Mesenchymal stem cell (in vitro differentiated cells and primary cell): ENCODE data around the gene NIM1K.
A peak's percentile ranks its signal among the peaks of the same experiment; 100 is the strongest.

Experiments
- DNase-seq: peaks from one replicate; pipeline ENCODE4 v3.0.0-alpha.2; 2013
- H2AFZ ChIP-seq: one replicate; pipeline ENCODE4 v1.6.1; 2013; ENCODE audit warnings: low read depth, mild to moderate bottlenecking, control low read depth, inconsistent platforms, low read length, moderate library complexity
- H2AK5ac ChIP-seq: 2 replicates; pipeline ENCODE4 v1.6.1; 2013; ENCODE audit warnings: low read length, moderate library complexity, mild to moderate bottlenecking, inconsistent platforms; ENCODE audit not compliant: severe bottlenecking
- H2BK120ac ChIP-seq: one replicate; pipeline ENCODE4 v1.6.1; 2013; ENCODE audit warnings: low read depth, mild to moderate bottlenecking, inconsistent platforms, low read length, moderate library complexity
- H2BK12ac ChIP-seq, 2 experiments: one replicate each; pipeline ENCODE4 v1.6.1; 2013; ENCODE audit warnings: inconsistent platforms in 2 of 2, low read length in 2 of 2, mild to moderate bottlenecking in 2 of 2, moderate library complexity in 2 of 2, control low read depth in 1 of 2
- H2BK15ac ChIP-seq: one replicate; pipeline ENCODE4 v1.6.1; 2013; ENCODE audit warnings: mild to moderate bottlenecking, low read depth, inconsistent platforms; ENCODE audit not compliant: poor library complexity, severe bottlenecking
- H2BK5ac ChIP-seq: 2 replicates; pipeline ENCODE4 v1.6.1; 2013; ENCODE audit warnings: low read depth, mild to moderate bottlenecking, low read length, control low read depth, inconsistent platforms; ENCODE audit not compliant: poor library complexity, severe bottlenecking
- H3K14ac ChIP-seq, 2 experiments: one replicate each; pipeline ENCODE4 v1.6.1; 2013; ENCODE audit warnings: inconsistent platforms in 2 of 2, low read length in 2 of 2, control low read depth in 1 of 2, mild to moderate bottlenecking in 1 of 2, moderate library complexity in 1 of 2
- H3K18ac ChIP-seq, 2 experiments: one replicate each; pipeline ENCODE4 v1.6.1; 2013; ENCODE audit warnings: inconsistent platforms in 2 of 2, low read length in 2 of 2, control low read depth in 1 of 2, low read depth in 1 of 2, mild to moderate bottlenecking in 1 of 2
- H3K23ac ChIP-seq, 2 experiments: one replicate each; pipeline ENCODE4 v1.6.1; 2013; ENCODE audit warnings: inconsistent platforms in 2 of 2, low read length in 2 of 2, mild to moderate bottlenecking in 2 of 2, moderate library complexity in 2 of 2, control low read depth in 1 of 2
- H3K27ac ChIP-seq: 2 replicates; pipeline ENCODE4 v1.5.1; 2013; ENCODE audit warnings: mild to moderate bottlenecking, moderate library complexity, low read length, control low read depth, inconsistent platforms; ENCODE audit not compliant: poor library complexity, severe bottlenecking
- H3K27me3 ChIP-seq, 2 experiments: 2 replicates each; pipeline versions ENCODE4 v1.6.1 to v1.7.0; 2013; ENCODE audit warnings: low read length in 2 of 2, mild to moderate bottlenecking in 2 of 2, moderate library complexity in 2 of 2, control low read depth in 1 of 2, inconsistent platforms in 1 of 2; ENCODE audit not compliant: control insufficient read depth in 1 of 2, insufficient read depth in 1 of 2
- H3K36me3 ChIP-seq, 2 experiments: 2 replicates each; pipeline versions ENCODE4 v1.6.1 to v1.7.0; 2013; ENCODE audit warnings: low read length in 2 of 2, control low read depth in 1 of 2, inconsistent platforms in 1 of 2, low read depth in 1 of 2, mild to moderate bottlenecking in 1 of 2; ENCODE audit not compliant: insufficient read depth in 2 of 2, control insufficient read depth in 1 of 2
- H3K4ac ChIP-seq, 2 experiments: one replicate each; pipeline ENCODE4 v1.6.1; 2013; ENCODE audit warnings: inconsistent platforms in 2 of 2, low read length in 2 of 2, mild to moderate bottlenecking in 2 of 2, moderate library complexity in 2 of 2, control low read depth in 1 of 2, low read depth in 1 of 2
- H3K4me1 ChIP-seq: 2 replicates; pipeline ENCODE4 v1.6.1; 2013; ENCODE audit warnings: low read depth, low read length, control low read depth; ENCODE audit not compliant: control insufficient read depth, insufficient read depth
- H3K4me2 ChIP-seq: 2 replicates; pipeline ENCODE4 v1.6.1; 2013; ENCODE audit warnings: low read length, mild to moderate bottlenecking, inconsistent platforms; ENCODE audit not compliant: poor library complexity, severe bottlenecking
- H3K4me3 ChIP-seq, 2 experiments: 2 replicates each; pipeline versions ENCODE4 v1.5.1 to v1.7.0; 2013; ENCODE audit warnings: low read length in 2 of 2, mild to moderate bottlenecking in 2 of 2, control low read depth in 1 of 2, low read depth in 1 of 2; ENCODE audit not compliant: insufficient read depth in 1 of 2
- H3K79me1 ChIP-seq: replicated peaks from 2 replicates; pipeline ENCODE4 v1.6.1; 2013; ENCODE audit warnings: mild to moderate bottlenecking, control low read depth, low read length, inconsistent platforms; ENCODE audit not compliant: poor library complexity, severe bottlenecking
- H3K9ac ChIP-seq: 2 replicates; pipeline ENCODE4 v1.7.0; 2013; ENCODE audit warnings: mild to moderate bottlenecking, low read length, moderate library complexity
- H3K9me3 ChIP-seq: 2 replicates; pipeline ENCODE4 v1.7.0; 2013; ENCODE audit warnings: mild to moderate bottlenecking, low read length; ENCODE audit not compliant: control insufficient read depth
- H4K8ac ChIP-seq: one replicate; pipeline ENCODE4 v1.6.1; 2013; ENCODE audit warnings: inconsistent platforms, mild to moderate bottlenecking, low read length, moderate library complexity
- H4K91ac ChIP-seq: one replicate; pipeline ENCODE4 v1.6.1; 2013; ENCODE audit warnings: mild to moderate bottlenecking, low read length, inconsistent platforms
- WGBS: methylation state at CpG from one replicate; pipeline ENCODE4 v1.1.7; 2013; ENCODE audit warnings: mixed read lengths; 5-methylcytosine and 5-hydroxymethylcytosine counted together

NIM1K gene

DNA sequence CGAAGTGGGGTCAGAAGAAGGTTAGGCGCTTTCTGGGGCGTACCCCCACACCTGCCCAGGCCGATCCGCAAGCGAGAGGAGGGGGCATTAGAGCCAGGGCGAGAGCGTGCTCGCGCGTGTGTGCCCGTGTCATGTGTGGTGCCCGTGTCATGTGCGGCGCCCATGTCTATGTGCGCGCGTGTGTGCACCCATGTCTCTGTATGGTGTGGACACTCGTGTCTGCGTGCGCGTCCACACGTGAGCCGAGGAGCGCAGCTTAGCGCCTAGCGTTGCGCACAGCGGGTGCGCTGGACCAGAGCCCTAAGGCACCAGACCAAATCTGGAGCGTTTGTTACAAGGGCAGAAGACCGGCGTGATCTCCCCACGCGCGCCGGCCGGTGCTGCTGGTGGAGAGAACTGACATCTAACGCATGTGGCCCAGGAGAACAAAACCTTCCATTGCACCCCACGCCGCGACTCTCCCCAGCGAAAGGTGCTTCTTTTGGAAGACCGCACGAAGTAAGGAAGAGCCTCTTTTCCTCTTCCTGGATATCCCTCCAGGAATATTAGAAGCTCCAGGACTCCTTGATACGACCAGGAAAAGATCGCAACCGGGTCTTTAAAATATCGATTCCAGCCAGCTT, 644 bp downstream of the NIM1K start:
- Histone ChIP-seq H2BK120ac (no peak overlapping the region), H3K4me1 (peaks cover 21% of the 10 kb centered on the region), H2BK15ac (no peak overlapping the region), H4K91ac (no peak overlapping the region), H3K14ac (peak overlapping the region in 1 of 2 experiments; percentile 68), H2BK5ac (no peak overlapping the region), H3K9me3 (no peaks in the 10 kb centered on the region), H3K4me3 (peak overlapping the region; percentile 45 to 84), H3K4me2 (peak overlapping the region; percentile 91), H3K9ac (peak overlapping the region; percentile 87), H2BK12ac (no peak overlapping the region), H3K4ac (no peak overlapping the region), H2AK5ac (no peak overlapping the region), H3K18ac (peak overlapping the region in 1 of 2 experiments; percentile 46), H4K8ac (no peak overlapping the region), H3K23ac (peak overlapping the region in 1 of 2 experiments; percentile 97), H3K27me3 (no peaks in the 10 kb centered on the region), H3K36me3 (no peaks in the 10 kb centered on the region), H3K79me1 (no peaks in the 10 kb centered on the region), H2AFZ (peak overlapping the region; percentile 60), H3K27ac (no peak overlapping the region)
- WGBS: 3% methylated on average over 49 of the region's 49 CpGs
- DNase-seq: peak; percentile 40

DNA sequence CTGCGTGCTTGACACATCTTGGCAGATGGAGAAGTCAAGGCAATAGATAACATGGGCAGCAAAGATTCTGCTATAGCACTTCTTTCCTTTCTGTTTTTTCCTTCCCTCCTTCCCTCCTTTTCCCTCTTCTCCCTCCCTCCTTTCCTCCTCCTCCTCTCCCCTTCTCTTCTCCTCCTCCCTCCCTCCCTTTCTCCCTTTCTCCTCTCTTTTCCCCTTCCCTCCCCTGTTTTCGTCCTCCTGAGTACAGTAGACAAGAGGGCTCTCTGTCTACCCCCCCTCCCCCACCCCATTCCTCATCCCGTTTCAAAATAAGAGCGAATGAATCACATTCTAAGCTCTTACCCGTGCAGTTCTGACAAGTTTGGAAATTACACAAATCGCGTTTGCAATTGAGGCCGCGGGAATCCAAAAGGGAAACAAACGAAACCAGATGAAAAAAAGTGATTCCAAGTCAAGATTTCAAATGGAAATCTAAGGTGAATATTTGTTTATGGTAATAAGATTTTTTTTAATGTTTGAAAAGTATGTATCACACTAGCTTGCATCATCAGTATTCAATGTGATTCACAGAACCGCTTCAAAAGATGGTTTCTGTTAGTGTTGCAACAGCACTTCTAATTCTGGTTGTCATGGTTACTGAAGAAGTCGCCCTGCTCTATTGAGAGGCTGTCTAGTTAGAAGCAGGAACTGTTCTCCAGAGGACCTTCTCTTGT, 1.3 kb downstream of the NIM1K start:
- peak overlapping the region in 1 of 2 experiments; percentile 84 for H3K4me3 ChIP-seq
- peak overlapping the region; percentile 87 for H3K9ac ChIP-seq
- no peaks in the 10 kb centered on the region for H3K79me1 ChIP-seq
- H3K9me3 ChIP-seq: no peaks in the 10 kb centered on the region
- no peak overlapping the region for H2BK120ac ChIP-seq
- WGBS: under 1% methylated on average over 12 of the region's 12 CpGs
- H3K14ac ChIP-seq: no peak overlapping the region
- DNase-seq: peak; percentile 96
- no peak overlapping the region for H4K91ac ChIP-seq
- no peak overlapping the region for H3K23ac ChIP-seq
- no peak overlapping the region for H2BK12ac ChIP-seq
- no peak overlapping the region for H2AK5ac ChIP-seq
- no peaks in the 10 kb centered on the region for H3K27me3 ChIP-seq
- no peaks in the 10 kb centered on the region for H3K36me3 ChIP-seq
- H3K4ac ChIP-seq: no peak overlapping the region
- H2BK5ac ChIP-seq: no peak overlapping the region
- peaks cover 21% of the 10 kb centered on the region for H3K4me1 ChIP-seq
- H3K27ac ChIP-seq: no peak overlapping the region
- no peak overlapping the region for H2AFZ ChIP-seq
- peak overlapping the region; percentile 91 for H3K4me2 ChIP-seq
- no peak overlapping the region for H2BK15ac ChIP-seq
- H3K18ac ChIP-seq: peak overlapping the region in 1 of 2 experiments; percentile 21
- H4K8ac ChIP-seq: no peak overlapping the region

DNA sequence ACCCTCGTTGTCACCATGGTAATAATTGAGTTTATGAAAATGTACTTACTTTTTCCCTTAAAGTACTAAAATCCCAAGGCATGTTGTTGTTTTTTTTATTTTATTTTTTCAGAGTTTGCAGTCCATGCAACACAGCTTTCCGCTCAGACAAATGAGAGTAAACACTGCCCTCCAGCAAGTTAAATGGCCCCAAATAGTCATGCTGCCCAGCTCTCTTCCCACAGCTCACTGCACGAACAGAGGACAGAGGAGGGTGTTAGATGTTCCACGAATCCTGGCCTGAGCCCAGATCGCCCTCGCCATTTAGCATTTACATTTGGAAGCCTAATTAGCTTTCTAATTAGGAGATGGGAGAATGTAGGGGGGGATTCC, 1.9 kb downstream of the NIM1K start:
- H2AFZ ChIP-seq: no peak overlapping the region
- peak overlapping the region in 1 of 2 experiments; percentile 84 for H3K4me3 ChIP-seq
- H3K4me1 ChIP-seq: peaks cover 21% of the 10 kb centered on the region
- H3K9me3 ChIP-seq: no peaks in the 10 kb centered on the region
- H3K18ac ChIP-seq: no peak overlapping the region
- no peak overlapping the region for H4K8ac ChIP-seq
- H2BK5ac ChIP-seq: no peak overlapping the region
- H3K9ac ChIP-seq: peak overlapping the region; percentile 87
- no peak overlapping the region for H2BK15ac ChIP-seq
- no peak overlapping the region for H3K27ac ChIP-seq
- no peak overlapping the region for H2BK12ac ChIP-seq
- no peak overlapping the region for H3K14ac ChIP-seq
- H4K91ac ChIP-seq: no peak overlapping the region
- H3K4ac ChIP-seq: no peak overlapping the region
- H3K4me2 ChIP-seq: peak overlapping the region; percentile 33
- no peak overlapping the region for H2AK5ac ChIP-seq
- H3K36me3 ChIP-seq: no peaks in the 10 kb centered on the region
- H2BK120ac ChIP-seq: no peak overlapping the region
- WGBS: 33% methylated on average over 5 of the region's 6 CpGs
- H3K79me1 ChIP-seq: no peaks in the 10 kb centered on the region
- no peak overlapping the region for H3K23ac ChIP-seq
- DNase-seq: no peak
- H3K27me3 ChIP-seq: no peaks in the 10 kb centered on the region

DNA sequence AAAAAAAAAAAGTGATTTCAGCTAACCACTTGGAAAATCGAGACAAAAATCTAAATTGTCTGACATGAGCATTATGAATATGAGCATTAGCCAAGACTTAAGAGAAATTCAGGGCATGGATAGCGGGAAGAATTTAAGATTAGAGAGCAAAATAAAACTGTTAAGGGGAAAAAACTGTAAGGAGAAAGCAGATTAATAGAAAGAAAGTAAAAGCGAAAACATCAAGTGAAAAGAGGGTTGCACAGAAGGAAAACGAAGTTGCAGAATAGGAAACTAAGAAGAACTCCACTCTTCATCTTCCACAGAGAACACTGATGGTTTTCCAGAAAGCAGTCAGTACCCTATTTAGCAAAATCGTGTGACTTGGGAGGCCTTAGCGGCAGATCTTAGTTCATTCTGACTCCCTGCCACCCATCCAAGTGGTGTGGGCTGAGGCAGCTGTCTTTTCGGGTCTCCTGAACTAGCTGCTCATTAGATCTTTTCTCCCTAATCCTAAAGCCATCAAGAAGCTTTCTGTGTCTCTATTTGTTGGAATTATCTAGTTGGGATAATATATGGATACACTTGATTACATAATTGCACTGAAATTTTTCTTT, 3.7 kb downstream of the NIM1K start:
- H3K4me1 ChIP-seq: peaks cover 21% of the 10 kb centered on the region
- no peaks in the 10 kb centered on the region for H3K36me3 ChIP-seq
- no peak overlapping the region for H2BK12ac ChIP-seq
- no peak overlapping the region for H2AK5ac ChIP-seq
- no peak overlapping the region for H3K4ac ChIP-seq
- no peak overlapping the region for H2BK120ac ChIP-seq
- 90% methylated on average over 6 of the region's 7 CpGs for WGBS
- no peak for DNase-seq
- H3K4me3 ChIP-seq: no peak overlapping the region
- H3K27ac ChIP-seq: no peak overlapping the region
- no peaks in the 10 kb centered on the region for H3K79me1 ChIP-seq
- H3K9me3 ChIP-seq: no peaks in the 10 kb centered on the region
- H2BK5ac ChIP-seq: no peak overlapping the region
- no peak overlapping the region for H4K91ac ChIP-seq
- no peak overlapping the region for H3K4me2 ChIP-seq
- H3K9ac ChIP-seq: no peak overlapping the region
- H3K18ac ChIP-seq: no peak overlapping the region
- no peak overlapping the region for H3K23ac ChIP-seq
- H2AFZ ChIP-seq: no peak overlapping the region
- H3K14ac ChIP-seq: no peak overlapping the region
- no peak overlapping the region for H2BK15ac ChIP-seq
- H4K8ac ChIP-seq: no peak overlapping the region
- H3K27me3 ChIP-seq: no peaks in the 10 kb centered on the region
